ENCODE measurements around the gene PCNX1. TPM values are rescaled to one million over a fixed set of nuclear protein-coding genes. Genes with fewer than 3 reads are reported as not detected.
"Not testable (repeated sequence)": the region's sequence is repeated elsewhere in the genome, so short reads cannot be mapped to it uniquely, and the experiment has no call there.

The PCNX1 gene
- total RNA-seq, 1 experiment from 2014 or later, result 48.0 TPM

DNA sequence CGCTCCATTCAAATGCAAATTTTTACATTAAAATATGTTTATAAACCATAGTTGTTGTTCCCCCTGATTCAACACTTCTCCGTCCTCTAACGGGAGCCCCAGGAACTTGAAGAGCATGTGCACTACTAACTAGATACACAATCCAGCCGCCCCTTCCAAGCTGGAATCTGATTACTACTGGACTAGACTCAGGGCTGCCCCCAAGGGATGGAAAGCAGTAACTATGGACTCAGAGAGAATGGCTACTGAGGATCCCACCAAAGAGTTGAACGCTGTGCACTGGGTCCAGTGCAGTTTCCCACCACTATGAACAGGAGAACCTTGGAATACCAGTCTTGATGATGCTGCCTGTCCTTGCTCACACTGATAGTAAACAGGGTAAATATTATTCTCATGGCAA lies 48.6 kb upstream of the PCNX1 start:
- Mint-ChIP-seq H3K9me3 (no peaks in the 10 kb centered on the region), H3K4me3 (no peak overlapping the region), H3K27me3 (ENCODE audit: low read depth) (no peaks in the 10 kb centered on the region; the same call in 1 of the 2 replicates), H3K4me1 (peaks cover 0 to 3% of the 10 kb centered on the region in 2 experiments; a peak in 2 of 4 replicates), H3K36me3 (ENCODE audit: insufficient read depth in 1 of 3, low read depth in 3 of 3) (no peaks in the 10 kb centered on the region), H3K27ac (no peak overlapping the region)
- Histone ChIP-seq H4K91ac (ENCODE audit: insufficient read length, low read depth, low read length) (no peak overlapping the region), H3T11ph (ENCODE audit: low read length) (no peak overlapping the region), H3K23me2 (ENCODE audit: insufficient read length, low read depth, low read length, poor library complexity, severe bottlenecking) (no peaks in the 10 kb centered on the region), H2BK120ac (ENCODE audit: low read depth, low read length, poor library complexity, severe bottlenecking) (no peak overlapping the region), H2BK12ac (ENCODE audit: insufficient read length, low read depth, low read length) (no peak overlapping the region), H3K27me3 (ENCODE audit: insufficient read depth, low read length) (no peaks in the 10 kb centered on the region), H3K4me1 (ENCODE audit: insufficient read depth, low read length) (no peaks in the 10 kb centered on the region; the same call in 1 of the 2 replicates), H2AFZ (ENCODE audit: low read length) (no peak overlapping the region), H4K5ac (ENCODE audit: insufficient read length, low read depth, low read length) (no peak overlapping the region), H3K79me2 (ENCODE audit: insufficient read depth, low read length) (no peaks in the 10 kb centered on the region), H2BK15ac (ENCODE audit: low read depth, low read length) (no peak overlapping the region), H3K9me3 (ENCODE audit: control insufficient read depth, low read depth, low read length) (no peaks in the 10 kb centered on the region), H2BK5ac (ENCODE audit: insufficient read length, low read length) (no peak overlapping the region), H4K8ac (replicated peaks; ENCODE audit: insufficient read length, low read depth, low read length) (no peak overlapping the region), H3K27ac (ENCODE audit: insufficient read length, low read depth, low read length) (no peak overlapping the region), H3K23ac (ENCODE audit: insufficient read length, low read depth, low read length) (no peak overlapping the region), H3K4me2 (ENCODE audit: insufficient read depth, insufficient read length, low read length) (no peak overlapping the region), H4K20me1 (ENCODE audit: control insufficient read depth, insufficient read depth, insufficient read length) (no peaks in the 10 kb centered on the region), H2AK5ac (ENCODE audit: insufficient read length, low read length) (no peak overlapping the region), H3K4ac (ENCODE audit: low read depth, low read length) (no peak overlapping the region), H2BK20ac (ENCODE audit: low read depth, low read length, poor library complexity, severe bottlenecking) (no peak overlapping the region), H3K9ac (ENCODE audit: extremely low read depth, insufficient read length, low read length) (no peak overlapping the region), H3K79me1 (ENCODE audit: insufficient read depth, low read depth, low read length, poor library complexity, severe bottlenecking) (no peaks in the 10 kb centered on the region), H3K18ac (ENCODE audit: insufficient read length, low read depth, low read length) (no peak overlapping the region), H3K14ac (ENCODE audit: insufficient read depth, low read length) (no peak overlapping the region), H3K56ac (ENCODE audit: insufficient read length, low read depth, low read length) (no peak overlapping the region)
- peak; percentile 44 for TF ChIP-seq CTCF (conservative IDR thresholded peaks at IDR 0.05)
- no CpG with 5 or more reads among the region's 5 CpGs for WGBS (ENCODE audit: extremely low coverage, insufficient read length, low lambda C conversion rate)
- no peak for DNase-seq

GRCh38 chr14:70866992-70867391 lies 40.3 kb upstream of the PCNX1 start:
- not testable (repeated sequence) for H3K27ac Mint-ChIP-seq; H2BK5ac ChIP-seq (ENCODE audit: insufficient read length, low read length); H3K23ac ChIP-seq (ENCODE audit: insufficient read length, low read depth, low read length); H3K56ac ChIP-seq (ENCODE audit: insufficient read length, low read depth, low read length); H3K9ac ChIP-seq (ENCODE audit: extremely low read depth, insufficient read length, low read length); H4K20me1 ChIP-seq (ENCODE audit: control insufficient read depth, insufficient read depth, insufficient read length); H3K27ac ChIP-seq (ENCODE audit: insufficient read length, low read depth, low read length); H3K18ac ChIP-seq (ENCODE audit: insufficient read length, low read depth, low read length); H2AFZ ChIP-seq (ENCODE audit: low read length); H3K4me1 ChIP-seq (ENCODE audit: insufficient read depth, low read length); H2BK15ac ChIP-seq (ENCODE audit: low read depth, low read length); H4K5ac ChIP-seq (ENCODE audit: insufficient read length, low read depth, low read length); H3K23me2 ChIP-seq (ENCODE audit: insufficient read length, low read depth, low read length, poor library complexity, severe bottlenecking); H2AK5ac ChIP-seq (ENCODE audit: insufficient read length, low read length); H3K4ac ChIP-seq (ENCODE audit: low read depth, low read length); H3K27me3 Mint-ChIP-seq (ENCODE audit: low read depth); H2BK120ac ChIP-seq (ENCODE audit: low read depth, low read length, poor library complexity, severe bottlenecking); H2BK20ac ChIP-seq (ENCODE audit: low read depth, low read length, poor library complexity, severe bottlenecking); H3K4me1 Mint-ChIP-seq; H4K8ac ChIP-seq (replicated peaks; ENCODE audit: insufficient read length, low read depth, low read length); H2BK12ac ChIP-seq (ENCODE audit: insufficient read length, low read depth, low read length); H3T11ph ChIP-seq (ENCODE audit: low read length); H3K27me3 ChIP-seq (ENCODE audit: insufficient read depth, low read length); H3K79me2 ChIP-seq (ENCODE audit: insufficient read depth, low read length); DNase-seq; H3K14ac ChIP-seq (ENCODE audit: insufficient read depth, low read length); H4K91ac ChIP-seq (ENCODE audit: insufficient read length, low read depth, low read length); H3K4me2 ChIP-seq (ENCODE audit: insufficient read depth, insufficient read length, low read length); H3K4me3 Mint-ChIP-seq; H3K79me1 ChIP-seq (ENCODE audit: insufficient read depth, low read depth, low read length, poor library complexity, severe bottlenecking)
- whole genome bisulfite sequencing (ENCODE audit: extremely low coverage, insufficient read length, low lambda C conversion rate), result no CpG with 5 or more reads among the region's 1 CpG
- peaks cover 50 to 58% of the 10 kb centered on the region in 2 experiments for H3K9me3 Mint-ChIP-seq
- peaks cover 23% of the 10 kb centered on the region for H3K9me3 ChIP-seq (ENCODE audit: control insufficient read depth, low read depth, low read length)
- H3K36me3 Mint-ChIP-seq (ENCODE audit: insufficient read depth in 1 of 3, low read depth in 3 of 3), result peaks cover 16 to 49% (median 41%) of the 10 kb centered on the region in 3 experiments

Data from H9 (cell line).